Panc1 (cell line): ENCODE results near the gene C9orf43. TPM values are rescaled to one million over a fixed set of nuclear protein-coding genes. Genes with fewer than 3 reads are reported as not detected.

ENCODE experiments used
- ATAC-seq: fragments of 200-7000 bp; cut with Tn5 transposase; 2 replicates; pipeline ENCODE4 v1.9.1; 2020; ENCODE audit warnings: mild to moderate bottlenecking, moderate library complexity
- BruUV-seq: library from RNA; stranded (reverse); fragments of 400-500 nt; replicated peaks from 2 replicates; lab custom pipeline; 2021; lab: Mats Ljungman, UMichigan
- CTCF ChIA-PET: fragments of 300-600 bp; sonication (Branson Sonifier 250); formaldehyde crosslinking; loops from one replicate; lab custom pipeline; 2022; ENCODE audit warnings: antibody characterized with exemption; lab: Charles Lee
- POLR2A ChIA-PET: fragments of 300-600 bp; sonication (Branson Sonifier 250); formaldehyde crosslinking; loops from one replicate; lab custom pipeline; 2022; ENCODE audit warnings: antibody characterized with exemption; lab: Charles Lee
- DNase-seq: peaks from one replicate; pipeline ENCODE4 v3.0.0-alpha.2; 2010; ENCODE audit warnings: low read depth, low spot score
- H3K27ac ChIP-seq: 2 replicates; pipeline ENCODE4 v1.5.1; 2011; ENCODE audit warnings: mild to moderate bottlenecking, low read length, inconsistent platforms
- H3K27me3 ChIP-seq: fragments of 200-500 bp; sonication (Bioruptor generic); 2 replicates; pipeline ENCODE4 v1.6.0; 2014; ENCODE audit warnings: low read length, inconsistent platforms; ENCODE audit not compliant: control insufficient read depth, insufficient read depth
- H3K36me3 ChIP-seq: fragments of 200-500 bp; sonication (Bioruptor generic); 2 replicates; pipeline ENCODE4 v1.5.1; 2014; ENCODE audit warnings: inconsistent platforms, mild to moderate bottlenecking, low read length, moderate library complexity; ENCODE audit not compliant: control insufficient read depth, insufficient read depth
- H3K4me1 ChIP-seq: 2 replicates; pipeline ENCODE4 v1.5.1; 2011; ENCODE audit warnings: inconsistent platforms, mild to moderate bottlenecking, low read length, moderate library complexity; ENCODE audit not compliant: control insufficient read depth, insufficient read depth
- H3K4me3 ChIP-seq, 2 experiments: 2 replicates each; pipeline ENCODE4 v1.5.1; 2011 to 2012; ENCODE audit warnings: low read depth in 2 of 2, low read length in 2 of 2, mild to moderate bottlenecking in 2 of 2, inconsistent platforms in 1 of 2, moderate library complexity in 1 of 2
- H3K9me3 ChIP-seq: fragments of 200-500 bp; sonication (Bioruptor generic); 2 replicates; pipeline ENCODE4 v1.5.1; 2014; ENCODE audit warnings: low read depth, mild to moderate bottlenecking, inconsistent platforms, low read length, moderate library complexity; ENCODE audit not compliant: control insufficient read depth, insufficient read depth
- CTCF ChIP-seq: fragments of 450-650 bp; IDR thresholded peaks from 2 replicates; pipeline ENCODE4 v1.5.1; 2017; ENCODE audit warnings: mild to moderate bottlenecking
- POLR2AphosphoS5 ChIP-seq: IDR thresholded peaks from 2 replicates; pipeline ENCODE4 v1.6.1; 2012; ENCODE audit warnings: mild to moderate bottlenecking, low read depth, low read length, moderate library complexity
- REST ChIP-seq, 2 experiments: IDR thresholded peaks; 2 replicates each; pipeline ENCODE4 v1.6.1; 2011 to 2012; ENCODE audit warnings: low read depth in 2 of 2, control low read depth in 1 of 2, low read length in 1 of 2, mild to moderate bottlenecking in 1 of 2, moderate library complexity in 1 of 2; ENCODE audit not compliant: insufficient read depth in 1 of 2
- SIN3A ChIP-seq: IDR thresholded peaks from 2 replicates; pipeline ENCODE4 v1.6.1; 2012; ENCODE audit warnings: low read depth, mild to moderate bottlenecking, low read length, moderate library complexity, borderline replicate concordance; ENCODE audit not compliant: insufficient read depth
- TCF7L2 ChIP-seq: IDR thresholded peaks from 2 replicates; pipeline ENCODE4 v1.6.1; 2011; ENCODE audit warnings: mild to moderate bottlenecking, low read depth, low read length, inconsistent platforms
- in situ Hi-C: cut with HindIII; loops from 2 replicates; pipeline ENCODE4 v1.10.0; 2016; ENCODE audit warnings: low sequenced_read_pairs, low pct_unique_long_range_greater_than_20kb
- intact Hi-C: fragments of 100-400 bp; cut with micrococcal nuclease; formaldehyde crosslinking; loops from one replicate; pipeline ENCODE4 v1.10.0; 2022; ENCODE audit not compliant: unreplicated experiment
- total RNA-seq: library from RNA; stranded (reverse); gene quantifications from one replicate; pipeline ENCODE4 v1.2.1, GENCODE V29; 2021; ENCODE audit not compliant: unreplicated experiment

The C9orf43 gene
- total RNA-seq, 1 experiment from 2014 or later = 1.2 TPM

- Histone ChIP-seq H3K4me3 (peak overlapping the region; percentile 76 to 82), H3K27ac (0 out of 2 replicates have a peak overlapping the region, but pooled peaks have one; percentile 29), H3K27me3 (no peaks in the 10 kb centered on the region), H3K4me1 (no peaks in the 10 kb centered on the region; the same call in 1 of the 2 replicates), H3K36me3 (no peaks in the 10 kb centered on the region; the same call in 1 of the 2 replicates), H3K9me3 (no peaks in the 10 kb centered on the region)
- in situ Hi-C loops (no loop called here), intact Hi-C loops (no loop called here)
- ATAC-seq = no peak
- POLR2A ChIA-PET = interaction anchor here (0.6 to 0.7 kb wide), 2 partner anchors 12 to 555 kb away, joined by 3 to 6 read pairs; no protein-coding TSS in a partner anchor
- TF ChIP-seq REST (IDR thresholded peaks at IDR 0.05; ENCODE audit: insufficient read depth in 1 of 2, low read depth in 2 of 2, low read length in 1 of 2) = no peak
- TF ChIP-seq TCF7L2 = no peak
- no peak for TF ChIP-seq POLR2AphosphoS5
- no peak for TF ChIP-seq CTCF
- no peak for TF ChIP-seq SIN3A
- DNase-seq = no peak
- BruUV-seq = TSS peak; percentile 88
- CTCF ChIA-PET = no interaction called here
These were observed 35.2 kb upstream of the C9orf43 start for GRCh38 chr9:113375057-113376023.

- intact Hi-C loops = no loop called here
- POLR2A ChIA-PET = interaction anchor here (0.6 kb wide), 1 partner anchor 107 kb away, joined by 4 read pairs; no protein-coding TSS in a partner anchor
These were observed 33.6 kb upstream of the C9orf43 start, which contains the start of gene HDHD3 for GRCh38 chr9:113376634-113377567. Gene HDHD3, minus strand, starts transcription at chr9:113376986. Its CDS starts 2,632 bp downstream, at chr9:113374354.

More at GRCh38 chr9:113376634-113377567, 33.6 kb upstream of the C9orf43 start, which contains the start of gene HDHD3:
- in situ Hi-C loops = no loop called here
- TF ChIP-seq CTCF (no peak), TCF7L2 (no peak), REST (IDR thresholded peaks at IDR 0.05; ENCODE audit: insufficient read depth in 1 of 2, low read depth in 2 of 2, low read length in 1 of 2) (no peak), POLR2AphosphoS5 (peak; percentile 70; the same call in 1 of the 2 replicates)
- Histone ChIP-seq H3K4me1 (no peaks in the 10 kb centered on the region; the same call in 1 of the 2 replicates), H3K4me3 (peak within 1 kb of the TSS; percentile 76 to 82), H3K9me3 (no peaks in the 10 kb centered on the region), H3K27me3 (no peaks in the 10 kb centered on the region), H3K27ac (peak within 1 kb of the TSS; percentile 75), H3K36me3 (no peaks in the 10 kb centered on the region; the same call in 1 of the 2 replicates)
- no TSS peak for BruUV-seq
- DNase-seq (no peak), ATAC-seq (peak; percentile 98)
- CTCF ChIA-PET = interaction anchor here (0.6 to 0.8 kb wide), 3 partner anchors 95 to 212 kb away, joined by 3 to 4 read pairs (median 3); no protein-coding TSS in a partner anchor
